ENCODE measurements around the gene CLSTN1. TPM values are rescaled to one million over a fixed set of nuclear protein-coding genes. Genes with fewer than 3 reads are reported as not detected.

CLSTN1 gene
- total RNA-seq, 1 experiment from 2014 or later: 143 TPM

DNA sequence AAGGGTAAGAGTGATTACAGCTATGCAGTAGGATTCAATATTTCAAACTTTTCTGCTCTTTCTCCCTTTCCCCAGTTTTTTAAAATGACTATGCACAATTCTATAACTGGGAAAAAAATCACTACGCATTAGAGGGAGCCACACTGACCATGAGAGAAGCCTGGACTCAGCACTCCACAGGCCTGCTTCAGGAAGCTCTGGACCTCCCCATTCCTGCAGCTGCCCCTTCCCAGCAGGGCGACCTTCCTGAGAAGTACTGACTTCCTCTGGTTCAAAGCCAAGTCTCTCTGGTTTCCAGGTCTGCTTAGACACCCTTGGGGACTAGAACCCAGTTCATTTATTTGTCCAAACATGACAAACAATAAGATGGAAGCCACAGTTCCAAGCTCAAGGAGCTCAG lies 42.0 kb upstream of the CLSTN1 start:
- intact Hi-C loops (cut with micrococcal nuclease; ENCODE audit: unreplicated experiment) (loop anchor here (5.0 kb wide), 1 partner anchor 238 kb away; no protein-coding TSS in a partner anchor), in situ Hi-C loops (cut with HindIII; ENCODE audit: low pct_unique_long_range_greater_than_20kb, low sequenced_read_pairs) (no loop called here)
- no peaks in the 10 kb centered on the region for H3K9me3 ChIP-seq (ENCODE audit: control insufficient read depth, insufficient read depth, low read depth, low read length)
- ATAC-seq (no peak), DNase-seq (ENCODE audit: low read depth, low spot score) (no peak)
- POLR2A ChIA-PET: no interaction called here
- H3K27me3 ChIP-seq (ENCODE audit: control insufficient read depth, insufficient read depth, low read length): no peaks in the 10 kb centered on the region
- H3K4me1 ChIP-seq (ENCODE audit: control insufficient read depth, insufficient read depth, low read length): no peaks in the 10 kb centered on the region
- CTCF ChIA-PET: interaction anchor here (0.6 to 1.4 kb wide), 6 partner anchors 9 to 198 kb away, joined by 3 to 7 read pairs (median 4); no protein-coding TSS in a partner anchor
- BruUV-seq (replicated peaks): no TSS peak
- no peak overlapping the region for H3K27ac ChIP-seq (ENCODE audit: low read length)
- TF ChIP-seq CTCF (IDR thresholded peaks at IDR 0.05) (no peak), REST (IDR thresholded peaks at IDR 0.05; ENCODE audit: insufficient read depth in 1 of 2, low read depth in 2 of 2, low read length in 1 of 2) (no peak), SIN3A (IDR thresholded peaks at IDR 0.05; ENCODE audit: borderline replicate concordance, insufficient read depth, low read depth, low read length) (no peak), POLR2AphosphoS5 (IDR thresholded peaks at IDR 0.05; ENCODE audit: low read depth, low read length) (no peak), TCF7L2 (IDR thresholded peaks at IDR 0.05; ENCODE audit: low read depth, low read length) (no peak)
- H3K4me3 ChIP-seq (ENCODE audit: low read depth in 2 of 2, low read length in 2 of 2): no peak overlapping the region
- H3K36me3 ChIP-seq (ENCODE audit: control insufficient read depth, insufficient read depth, low read length): no peaks in the 10 kb centered on the region

- no peak overlapping the region for H3K4me3 ChIP-seq (ENCODE audit: low read depth in 2 of 2, low read length in 2 of 2)
- no peak for DNase-seq (ENCODE audit: low read depth, low spot score)
- H3K27me3 ChIP-seq (ENCODE audit: control insufficient read depth, insufficient read depth, low read length): no peaks in the 10 kb centered on the region
- CTCF ChIA-PET: interaction anchor here (1.0 to 1.9 kb wide), 3 partner anchors 10 to 79 kb away, joined by 3 to 6 read pairs (median 3); no protein-coding TSS in a partner anchor
- in situ Hi-C loops (cut with HindIII; ENCODE audit: low pct_unique_long_range_greater_than_20kb, low sequenced_read_pairs) (no loop called here), intact Hi-C loops (cut with micrococcal nuclease; ENCODE audit: unreplicated experiment) (no loop called here)
- POLR2A ChIA-PET: no interaction called here
- ATAC-seq: no peak
- no peaks in the 10 kb centered on the region for H3K9me3 ChIP-seq (ENCODE audit: control insufficient read depth, insufficient read depth, low read depth, low read length)
- BruUV-seq (replicated peaks): no TSS peak
- H3K4me1 ChIP-seq (ENCODE audit: control insufficient read depth, insufficient read depth, low read length): no peaks in the 10 kb centered on the region
- TF ChIP-seq CTCF (IDR thresholded peaks at IDR 0.05) (no peak), POLR2AphosphoS5 (IDR thresholded peaks at IDR 0.05; ENCODE audit: low read depth, low read length) (no peak)
- no peaks in the 10 kb centered on the region for H3K36me3 ChIP-seq (ENCODE audit: control insufficient read depth, insufficient read depth, low read length)
- no peak overlapping the region for H3K27ac ChIP-seq (ENCODE audit: low read length)
These were observed 39.6 kb upstream of the CLSTN1 start for GRCh38 chr1:9863371-9863770.
